Neural crest cell (in vitro differentiated cells): ENCODE results near the gene PPIE. TPM values are rescaled to one million over a fixed set of nuclear protein-coding genes. Genes with fewer than 3 reads are reported as not detected.
"Not testable (repeated sequence)": the region's sequence is repeated elsewhere in the genome, so short reads cannot be mapped to it uniquely, and the experiment has no call there.

Source experiments
- DNase-seq: peaks from one replicate; pipeline ENCODE4 v3.0.0; 2021; ENCODE audit warnings: low read depth, mixed read lengths, low spot score
- H3K27ac Mint-ChIP-seq: one replicate; pipeline ENCODE4 v1.8.0; 2021; ENCODE audit warnings: mild to moderate bottlenecking, mixed read lengths; ENCODE audit not compliant: unreplicated experiment
- H3K27me3 Mint-ChIP-seq: 2 replicates; pipeline ENCODE4 v1.8.0; 2021; ENCODE audit warnings: low read depth, mild to moderate bottlenecking, mixed read lengths
- H3K36me3 Mint-ChIP-seq: 2 replicates; pipeline ENCODE4 v1.8.0; 2021; ENCODE audit warnings: low read depth, mild to moderate bottlenecking, mixed read lengths
- H3K4me1 Mint-ChIP-seq: 2 replicates; pipeline ENCODE4 v1.8.0; 2021; ENCODE audit warnings: mixed read lengths
- H3K4me3 Mint-ChIP-seq: one replicate; pipeline ENCODE4 v1.8.0; 2021; ENCODE audit warnings: mild to moderate bottlenecking, mixed read lengths
- H3K9me3 Mint-ChIP-seq: 2 replicates; pipeline ENCODE4 v1.8.0; 2021; ENCODE audit warnings: mixed read lengths
- total RNA-seq: library from RNA; stranded (reverse); gene quantifications from 2 replicates; pipeline ENCODE4 v1.2.1, GENCODE V29; 2021
- TF ChIP-seq, protein P1 (sequence below): fragments of 200-600 bp; sonication (generic); conservative IDR thresholded peaks from 2 replicates; pipeline ENCODE4 v1.5.0; 2021; ENCODE audit warnings: antibody characterized with exemption, mild to moderate bottlenecking

PPIE gene
- total RNA-seq, 1 donor from 2014 or later = 56.2 TPM

GRCh38 chr1:39788426-39788757, 49.7 kb downstream of the PPIE start:
- no peaks in the 10 kb centered on the region for H3K36me3 Mint-ChIP-seq
- H3K4me3 Mint-ChIP-seq = no peak overlapping the region
- H3K27ac Mint-ChIP-seq = no peak overlapping the region
- TF ChIP-seq, protein P1, sequence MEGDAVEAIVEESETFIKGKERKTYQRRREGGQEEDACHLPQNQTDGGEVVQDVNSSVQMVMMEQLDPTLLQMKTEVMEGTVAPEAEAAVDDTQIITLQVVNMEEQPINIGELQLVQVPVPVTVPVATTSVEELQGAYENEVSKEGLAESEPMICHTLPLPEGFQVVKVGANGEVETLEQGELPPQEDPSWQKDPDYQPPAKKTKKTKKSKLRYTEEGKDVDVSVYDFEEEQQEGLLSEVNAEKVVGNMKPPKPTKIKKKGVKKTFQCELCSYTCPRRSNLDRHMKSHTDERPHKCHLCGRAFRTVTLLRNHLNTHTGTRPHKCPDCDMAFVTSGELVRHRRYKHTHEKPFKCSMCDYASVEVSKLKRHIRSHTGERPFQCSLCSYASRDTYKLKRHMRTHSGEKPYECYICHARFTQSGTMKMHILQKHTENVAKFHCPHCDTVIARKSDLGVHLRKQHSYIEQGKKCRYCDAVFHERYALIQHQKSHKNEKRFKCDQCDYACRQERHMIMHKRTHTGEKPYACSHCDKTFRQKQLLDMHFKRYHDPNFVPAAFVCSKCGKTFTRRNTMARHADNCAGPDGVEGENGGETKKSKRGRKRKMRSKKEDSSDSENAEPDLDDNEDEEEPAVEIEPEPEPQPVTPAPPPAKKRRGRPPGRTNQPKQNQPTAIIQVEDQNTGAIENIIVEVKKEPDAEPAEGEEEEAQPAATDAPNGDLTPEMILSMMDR = no peak
- H3K27me3 Mint-ChIP-seq = peaks cover 72% of the 10 kb centered on the region
- DNase-seq = no peak
- H3K9me3 Mint-ChIP-seq = no peaks in the 10 kb centered on the region
- peaks cover 24% of the 10 kb centered on the region for H3K4me1 Mint-ChIP-seq

GRCh38 chr1:39788758-39789570, 50.3 kb downstream of the PPIE start, which contains the start of gene BMP8B:
Gene BMP8B, minus strand, starts transcription at chr1:39788865. Its CDS starts 380 bp downstream, at chr1:39788485.
- Mint-ChIP-seq H3K9me3 (no peaks in the 10 kb centered on the region), H3K4me1 (peaks cover 24% of the 10 kb centered on the region), H3K27ac (no peak within 1 kb of the TSS), H3K27me3 (peaks cover 71% of the 10 kb centered on the region), H3K4me3 (peak within 1 kb of the TSS; percentile 77), H3K36me3 (no peaks in the 10 kb centered on the region)
- TF ChIP-seq, protein P1 = no peak
- DNase-seq = no peak

DNA sequence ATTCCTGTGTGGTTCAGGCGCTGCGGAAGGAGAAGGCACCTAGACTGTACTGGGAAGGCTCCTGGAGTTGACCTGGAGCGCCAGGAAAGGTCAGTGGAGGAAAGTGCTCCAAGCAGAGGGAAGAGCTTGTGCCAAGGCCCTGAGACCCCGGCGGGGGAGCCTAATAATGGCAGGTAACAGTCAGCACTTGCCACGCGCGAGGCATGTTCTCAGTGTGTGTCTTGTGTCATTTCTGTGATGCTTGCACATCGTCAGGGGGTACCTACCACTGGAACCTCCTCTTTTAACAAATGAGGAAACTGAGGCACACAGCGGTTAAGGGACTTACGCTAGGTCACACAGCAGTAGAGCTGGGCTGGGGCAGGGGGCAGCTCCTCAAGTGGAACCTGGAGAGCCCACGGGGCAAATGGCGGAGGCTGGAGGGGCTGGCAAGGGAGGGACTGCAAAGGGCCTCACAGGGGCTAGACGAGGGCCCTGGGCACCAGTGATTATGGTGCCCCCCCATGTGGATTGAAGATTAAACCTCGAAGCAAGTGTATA, 51.0 kb downstream of the PPIE start:
- Mint-ChIP-seq H3K27ac (no peak overlapping the region), H3K36me3 (no peaks in the 10 kb centered on the region), H3K27me3 (peaks cover 71% of the 10 kb centered on the region), H3K4me1 (peaks cover 24% of the 10 kb centered on the region), H3K4me3 (peak overlapping the region; percentile 77), H3K9me3 (no peaks in the 10 kb centered on the region)
- TF ChIP-seq, protein P1 = no peak
- DNase-seq = no peak

- Mint-ChIP-seq H3K27me3 (peaks cover 58% of the 10 kb centered on the region), H3K9me3 (no peaks in the 10 kb centered on the region), H3K4me1 (peaks cover 15% of the 10 kb centered on the region), H3K36me3 (no peaks in the 10 kb centered on the region), H3K4me3 (no peak overlapping the region), H3K27ac (no peak overlapping the region)
- no peak for DNase-seq
- TF ChIP-seq, protein P1 = no peak
Observed at GRCh38 chr1:39791838-39792237, 53.2 kb downstream of the PPIE start.

GRCh38 chr1:39795651-39796050, 57.0 kb downstream of the PPIE start:
- Mint-ChIP-seq H3K9me3 (no peaks in the 10 kb centered on the region), H3K4me1 (peaks cover 5% of the 10 kb centered on the region), H3K36me3 (no peaks in the 10 kb centered on the region), H3K27me3 (peaks cover 31% of the 10 kb centered on the region), H3K4me3 (no peak overlapping the region), H3K27ac (no peak overlapping the region)
- TF ChIP-seq, protein P1 = no peak
- DNase-seq = no peak

DNA sequence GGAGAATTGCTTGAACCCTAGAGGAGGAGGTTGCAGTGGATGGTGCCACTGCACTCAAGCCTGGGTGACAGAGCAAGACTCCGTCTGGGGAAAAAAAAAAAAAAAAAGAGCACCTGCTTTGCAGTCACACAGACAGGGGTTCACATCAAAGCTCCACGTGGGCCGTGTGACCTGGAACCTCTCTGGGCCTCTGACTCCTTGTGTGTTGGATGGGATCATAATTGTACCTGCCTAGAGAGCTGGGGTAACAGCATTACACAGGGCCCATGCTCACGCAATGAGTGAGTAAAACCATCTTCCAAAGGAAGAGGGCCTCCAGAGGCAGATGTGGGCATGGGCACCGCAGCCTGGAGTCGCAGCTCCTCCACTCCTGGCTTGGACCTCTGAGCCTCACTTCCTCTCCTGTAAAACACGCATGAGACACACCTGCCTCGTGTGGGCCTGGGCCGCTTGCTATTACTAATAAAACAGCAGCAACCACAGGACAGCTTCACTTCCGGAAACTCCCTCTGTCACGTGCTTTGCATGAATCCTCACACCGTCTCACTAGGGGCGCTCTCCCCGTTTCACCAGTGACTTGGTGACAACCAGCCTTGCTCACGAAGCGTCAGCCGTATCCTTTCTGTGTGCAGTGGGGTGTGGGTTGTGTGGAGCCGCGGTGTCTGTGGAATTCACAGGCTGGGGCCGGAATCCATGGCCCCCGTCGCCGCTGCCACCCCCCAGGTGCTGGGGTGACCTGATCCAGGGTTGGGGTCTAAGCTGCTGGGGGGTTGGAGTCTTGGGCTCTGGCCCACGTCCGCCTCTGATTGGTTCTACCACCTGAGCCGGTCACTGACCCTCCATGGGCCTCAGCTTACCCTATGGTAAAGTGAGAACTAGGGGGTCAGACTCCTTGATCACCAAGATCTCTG, 60.4 kb downstream of the PPIE start:
- H3K9me3 Mint-ChIP-seq, H3K4me3 Mint-ChIP-seq, H3K27me3 Mint-ChIP-seq, H3K27ac Mint-ChIP-seq, H3K36me3 Mint-ChIP-seq, DNase-seq, H3K4me1 Mint-ChIP-seq: not testable (repeated sequence)
